ENCODE results near the gene SLC10A7.

DNA sequence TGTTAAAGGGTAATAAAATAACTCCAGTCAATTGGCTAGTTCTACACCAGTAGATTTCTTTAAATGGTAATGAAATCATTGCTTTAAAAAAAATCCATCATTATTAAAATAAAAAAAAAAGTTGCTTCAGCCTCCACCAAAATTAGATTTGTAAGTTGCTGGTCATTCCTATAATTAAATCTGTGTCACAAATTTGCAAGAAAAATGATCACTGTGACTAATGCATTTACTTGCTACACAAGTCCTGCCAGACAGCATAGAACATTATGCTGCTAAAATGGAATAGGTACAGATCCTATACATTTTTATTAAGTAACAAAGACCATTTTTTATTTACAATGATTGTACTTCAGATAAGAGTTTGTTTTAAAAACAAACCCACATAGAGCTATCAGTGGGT is 85.8 kb downstream of the SLC10A7 start:
- TF ChIP-seq, protein P1, sequence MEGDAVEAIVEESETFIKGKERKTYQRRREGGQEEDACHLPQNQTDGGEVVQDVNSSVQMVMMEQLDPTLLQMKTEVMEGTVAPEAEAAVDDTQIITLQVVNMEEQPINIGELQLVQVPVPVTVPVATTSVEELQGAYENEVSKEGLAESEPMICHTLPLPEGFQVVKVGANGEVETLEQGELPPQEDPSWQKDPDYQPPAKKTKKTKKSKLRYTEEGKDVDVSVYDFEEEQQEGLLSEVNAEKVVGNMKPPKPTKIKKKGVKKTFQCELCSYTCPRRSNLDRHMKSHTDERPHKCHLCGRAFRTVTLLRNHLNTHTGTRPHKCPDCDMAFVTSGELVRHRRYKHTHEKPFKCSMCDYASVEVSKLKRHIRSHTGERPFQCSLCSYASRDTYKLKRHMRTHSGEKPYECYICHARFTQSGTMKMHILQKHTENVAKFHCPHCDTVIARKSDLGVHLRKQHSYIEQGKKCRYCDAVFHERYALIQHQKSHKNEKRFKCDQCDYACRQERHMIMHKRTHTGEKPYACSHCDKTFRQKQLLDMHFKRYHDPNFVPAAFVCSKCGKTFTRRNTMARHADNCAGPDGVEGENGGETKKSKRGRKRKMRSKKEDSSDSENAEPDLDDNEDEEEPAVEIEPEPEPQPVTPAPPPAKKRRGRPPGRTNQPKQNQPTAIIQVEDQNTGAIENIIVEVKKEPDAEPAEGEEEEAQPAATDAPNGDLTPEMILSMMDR (IDR thresholded peaks at IDR 0.05) = no peak
- TF ChIP-seq POLR2A (IDR thresholded peaks at IDR 0.05) (no peak), EP300 (IDR thresholded peaks at IDR 0.05) (no peak)

Data from ovary (tissue), 3 donors.